GM08714 (cell line): ENCODE measurements around the gene USP28.
A peak's percentile ranks its signal among the peaks of the same experiment; 100 is the strongest.
"Not testable (repeated sequence)": the region's sequence is repeated elsewhere in the genome, so short reads cannot be mapped to it uniquely, and the experiment has no call there.

Source experiments
- H3K4me3 ChIP-seq: fragments of 200-500 bp; sonication (Bioruptor generic); 2 replicates; pipeline ENCODE4 v1.5.1; 2014; ENCODE audit warnings: mild to moderate bottlenecking, low read length, inconsistent platforms
- ZNF274 ChIP-seq: IDR thresholded peaks from 2 replicates; pipeline ENCODE4 v1.6.1; 2012; ENCODE audit warnings: mild to moderate bottlenecking, low read depth, low read length

USP28 gene

GRCh38 chr11:113782134-113782533 lies 93.2 kb downstream of the USP28 start:
- TF ChIP-seq ZNF274: no peak
- H3K4me3 ChIP-seq: no peak overlapping the region

- no peak overlapping the region for H3K4me3 ChIP-seq
- TF ChIP-seq ZNF274: no peak
Measured at GRCh38 chr11:113781682-113782081, 93.7 kb downstream of the USP28 start.

- TF ChIP-seq ZNF274: no peak
- H3K4me3 ChIP-seq: no peak within 1 kb of the TSS
Measured at GRCh38 chr11:113779496-113779895, 95.9 kb downstream of the USP28 start, which contains the start of gene CLDN25. TSS of gene CLDN25 (plus strand) at chr11:113779796. CDS start at chr11:113779796, 0 bp downstream.

- no peak overlapping the region for H3K4me3 ChIP-seq
- no peak for TF ChIP-seq ZNF274
Measured at GRCh38 chr11:113778111-113778910, 97.1 kb downstream of the USP28 start.

- peak overlapping the region; percentile 87 for H3K4me3 ChIP-seq
- TF ChIP-seq ZNF274: no peak
Measured at GRCh38 chr11:113774174-113774503, 101.2 kb downstream of the USP28 start.

GRCh38 chr11:113773416-113774173 lies 101.8 kb downstream of the USP28 start, which contains the start of gene ZW10:
TSS of gene ZW10 (minus strand) at chr11:113773692. CDS start at chr11:113773666, 26 bp downstream.
- no peak for TF ChIP-seq ZNF274
- H3K4me3 ChIP-seq: peak within 1 kb of the TSS; percentile 87

- peak overlapping the region; percentile 87 for H3K4me3 ChIP-seq
- no peak for TF ChIP-seq ZNF274
Measured at GRCh38 chr11:113773092-113773415, 102.3 kb downstream of the USP28 start.

GRCh38 chr11:113771964-113772363 lies 103.4 kb downstream of the USP28 start:
- H3K4me3 ChIP-seq: no peak overlapping the region; the same call in 1 of the 2 replicates
- no peak for TF ChIP-seq ZNF274

GRCh38 chr11:113764527-113765219 lies 110.7 kb downstream of the USP28 start:
- no peak for TF ChIP-seq ZNF274
- H3K4me3 ChIP-seq: no peak overlapping the region

GRCh38 chr11:113763040-113763439 lies 112.3 kb downstream of the USP28 start:
- H3K4me3 ChIP-seq: not testable (repeated sequence)

- no peak overlapping the region for H3K4me3 ChIP-seq
- TF ChIP-seq ZNF274: no peak
Measured at GRCh38 chr11:113760241-113760640, 115.1 kb downstream of the USP28 start.

- no peak for TF ChIP-seq ZNF274
Measured at GRCh38 chr11:113752932-113753331, 122.4 kb downstream of the USP28 start.

More at GRCh38 chr11:113752932-113753331, 122.4 kb downstream of the USP28 start:
- no peak overlapping the region for H3K4me3 ChIP-seq
